Measurements from ENCODE around the gene NDST4. TPM values are rescaled to one million over a fixed set of nuclear protein-coding genes. Genes with fewer than 3 reads are reported as not detected.

NDST4 gene
- total and polyA plus RNA-seq, 2 of the 13 experiments (the other 11 are each of a cell fraction or from before 2014, with no cell fraction given) = not detected

DNA sequence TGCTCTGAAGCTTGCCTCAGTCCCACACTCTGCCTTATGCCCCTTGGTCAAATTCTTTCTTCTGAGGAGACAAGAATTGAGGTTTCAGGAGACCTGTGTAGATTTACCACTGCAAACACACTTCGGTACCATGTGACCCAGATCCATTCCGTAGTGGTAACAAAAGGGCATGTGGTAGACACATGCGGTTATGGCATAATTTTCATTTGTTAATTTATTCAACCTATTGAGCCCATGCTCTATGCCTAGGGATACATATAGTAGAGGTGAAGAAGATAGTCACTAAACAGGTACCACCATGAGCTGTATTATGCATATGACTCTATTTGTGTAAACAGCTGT lies 190.9 kb downstream of the NDST4 start:
- no TSS peak for BruUV-seq (replicated peaks)
- H3K36me3 ChIP-seq (replicated peaks in 1 of 2; ENCODE audit: control insufficient read depth in 1 of 2, insufficient read depth in 2 of 2, low read length in 2 of 2) = no peaks in the 10 kb centered on the region
- no peaks in the 10 kb centered on the region for H3K9me3 ChIP-seq (ENCODE audit: low read length)
- WGBS (ENCODE audit: low lambda C conversion rate) = 50% methylated on average over 3 of the region's 3 CpGs
- H3K4me3 ChIP-seq (replicated peaks in 1 of 3; ENCODE audit: insufficient read depth in 1 of 3, low read depth in 2 of 3, low read length in 3 of 3) = no peak overlapping the region
- 0 out of 2 replicates have a peak, but pooled peaks cover 9% of the 10 kb centered on the region for H3K4me1 ChIP-seq (ENCODE audit: insufficient read depth, low read length)
- H4K20me1 ChIP-seq (ENCODE audit: insufficient read depth, low read length) = no peaks in the 10 kb centered on the region
- in situ Hi-C loops (cut with HindIII; ENCODE audit: extremely low pct_ligation_motif_present, low pct_unique_long_range_greater_than_20kb) = no loop called here
- peak; percentile 29 for ATAC-seq
- no peak overlapping the region for H3K9ac ChIP-seq (ENCODE audit: insufficient read depth, low read depth, low read length)
- H3K4me2 ChIP-seq (ENCODE audit: low read depth, low read length) = no peak overlapping the region
- H3K27me3 ChIP-seq (ENCODE audit: control insufficient read depth in 1 of 2, insufficient read depth in 2 of 2, low read length in 2 of 2) = no peaks in the 10 kb centered on the region; a peak in 1 of 5 replicates
- no peak for FAIRE-seq
- no peaks in the 10 kb centered on the region for H3K79me2 ChIP-seq (ENCODE audit: insufficient read depth, low read length)
- H3K27ac ChIP-seq (ENCODE audit: extremely low read length, insufficient read depth, low read length) = no peak overlapping the region
- TF ChIP-seq ZNF232 (CRISPR knock-in tag; IDR thresholded peaks at IDR 0.05; ENCODE audit: borderline replicate concordance) (no peak), BORCS8-MEF2B (CRISPR knock-in tag; IDR thresholded peaks at IDR 0.05) (no peak), ZNF564 (CRISPR knock-in tag; IDR thresholded peaks at IDR 0.05) (no peak)
- TF ChIP-seq, protein P1, sequence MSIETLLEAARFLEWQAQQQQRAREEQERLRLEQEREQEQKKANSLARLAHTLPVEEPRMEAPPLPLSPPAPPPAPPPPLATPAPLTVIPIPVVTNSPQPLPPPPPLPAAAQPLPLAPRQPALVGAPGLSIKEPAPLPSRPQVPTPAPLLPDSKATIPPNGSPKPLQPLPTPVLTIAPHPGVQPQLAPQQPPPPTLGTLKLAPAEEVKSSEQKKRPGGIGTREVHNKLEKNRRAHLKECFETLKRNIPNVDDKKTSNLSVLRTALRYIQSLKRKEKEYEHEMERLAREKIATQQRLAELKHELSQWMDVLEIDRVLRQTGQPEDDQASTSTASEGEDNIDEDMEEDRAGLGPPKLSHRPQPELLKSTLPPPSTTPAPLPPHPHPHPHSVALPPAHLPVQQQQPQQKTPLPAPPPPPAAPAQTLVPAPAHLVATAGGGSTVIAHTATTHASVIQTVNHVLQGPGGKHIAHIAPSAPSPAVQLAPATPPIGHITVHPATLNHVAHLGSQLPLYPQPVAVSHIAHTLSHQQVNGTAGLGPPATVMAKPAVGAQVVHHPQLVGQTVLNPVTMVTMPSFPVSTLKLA (IDR thresholded peaks at IDR 0.05) = 0 out of 2 replicates have a peak, but pooled peaks have one; percentile 6
- intact Hi-C loops (cut with micrococcal nuclease; ENCODE audit: unreplicated experiment) = no loop called here
- POLR2A ChIA-PET = no interaction called here
- H2AFZ ChIP-seq (ENCODE audit: low read length) = no peak overlapping the region
- no peak for DNase-seq (ENCODE audit: low spot score)
- CTCF ChIA-PET (ENCODE audit: low intra/inter-chr PET ratio, low total read pairs) = no interaction called here

DNA sequence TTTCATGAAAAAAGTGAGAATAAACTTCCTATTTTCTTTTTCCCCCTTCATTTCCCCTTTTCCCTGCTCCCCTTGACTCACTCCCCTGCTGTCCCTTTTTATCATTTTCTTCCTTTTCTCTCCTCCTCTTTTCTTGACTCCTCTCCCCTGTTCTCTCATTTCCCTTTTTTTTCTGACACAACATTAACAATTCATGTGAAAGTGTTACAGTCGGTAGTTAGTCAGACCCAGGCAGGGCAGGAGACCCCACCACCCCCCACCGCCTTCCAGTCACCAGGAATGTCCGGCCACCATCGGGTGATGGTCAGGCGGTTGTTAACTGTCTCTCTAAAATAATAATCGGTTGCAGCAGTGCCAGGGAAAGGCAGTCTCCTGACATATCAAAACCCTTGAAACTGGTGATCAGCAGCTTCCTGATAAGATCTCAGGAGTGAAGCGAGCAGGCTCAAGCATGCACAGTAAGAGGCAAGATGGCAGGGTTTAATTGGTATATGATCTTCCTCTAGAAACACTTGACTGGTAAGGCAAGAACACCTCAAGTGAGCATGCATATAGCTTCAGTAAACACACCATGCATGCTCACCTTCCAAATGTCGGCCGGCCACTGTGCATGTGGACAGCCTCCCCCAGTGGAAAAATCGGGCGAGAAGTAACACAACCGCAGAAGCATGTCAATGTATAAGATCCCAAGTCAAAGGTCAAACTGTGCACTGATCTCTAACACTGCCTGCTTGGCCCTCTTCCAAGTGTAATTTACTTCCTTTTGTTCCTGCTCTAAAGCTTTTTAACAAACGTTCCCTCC lies 191.4 kb downstream of the NDST4 start:
- intact Hi-C loops (cut with micrococcal nuclease; ENCODE audit: unreplicated experiment) (no loop called here), in situ Hi-C loops (cut with HindIII; ENCODE audit: extremely low pct_ligation_motif_present, low pct_unique_long_range_greater_than_20kb) (no loop called here)
- ChIA-PET POLR2A (no interaction called here), CTCF (ENCODE audit: low intra/inter-chr PET ratio, low total read pairs) (no interaction called here)
- Histone ChIP-seq H3K9me3 (ENCODE audit: low read length) (no peaks in the 10 kb centered on the region), H4K20me1 (ENCODE audit: insufficient read depth, low read length) (no peaks in the 10 kb centered on the region), H3K9ac (ENCODE audit: insufficient read depth, low read depth, low read length) (no peak overlapping the region), H3K4me3 (replicated peaks in 1 of 3; ENCODE audit: insufficient read depth in 1 of 3, low read depth in 2 of 3, low read length in 3 of 3) (no peak overlapping the region), H3K27ac (ENCODE audit: extremely low read length, insufficient read depth, low read length) (no peak overlapping the region), H2AFZ (ENCODE audit: low read length) (no peak overlapping the region), H3K36me3 (replicated peaks in 1 of 2; ENCODE audit: control insufficient read depth in 1 of 2, insufficient read depth in 2 of 2, low read length in 2 of 2) (no peaks in the 10 kb centered on the region), H3K27me3 (ENCODE audit: control insufficient read depth in 1 of 2, insufficient read depth in 2 of 2, low read length in 2 of 2) (no peaks in the 10 kb centered on the region; a peak in 1 of 5 replicates), H3K4me1 (ENCODE audit: insufficient read depth, low read length) (0 out of 2 replicates have a peak, but pooled peaks cover 9% of the 10 kb centered on the region), H3K4me2 (ENCODE audit: low read depth, low read length) (no peak overlapping the region), H3K79me2 (ENCODE audit: insufficient read depth, low read length) (no peaks in the 10 kb centered on the region)
- DNase-seq (ENCODE audit: low spot score) = peak; percentile 1
- WGBS (ENCODE audit: low lambda C conversion rate) = 34% methylated on average over 12 of the region's 13 CpGs
- peak; percentile 63 for ATAC-seq
- BruUV-seq (replicated peaks) = no TSS peak
- no peak for FAIRE-seq
- TF ChIP-seq PHF20 (CRISPR knock-in tag; IDR thresholded peaks at IDR 0.05) (no peak), NR2C2 (CRISPR knock-in tag; IDR thresholded peaks at IDR 0.05; ENCODE audit: borderline replicate concordance) (peak; percentile 34; the same call in 1 of the 2 replicates), MEF2D (CRISPR knock-in tag; IDR thresholded peaks at IDR 0.05) (no peak)
- TF ChIP-seq, protein P2, sequence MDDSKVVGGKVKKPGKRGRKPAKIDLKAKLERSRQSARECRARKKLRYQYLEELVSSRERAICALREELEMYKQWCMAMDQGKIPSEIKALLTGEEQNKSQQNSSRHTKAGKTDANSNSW (CRISPR knock-in tag; IDR thresholded peaks at IDR 0.05; ENCODE audit: borderline replicate concordance) = no peak
- TF ChIP-seq, protein P3, sequence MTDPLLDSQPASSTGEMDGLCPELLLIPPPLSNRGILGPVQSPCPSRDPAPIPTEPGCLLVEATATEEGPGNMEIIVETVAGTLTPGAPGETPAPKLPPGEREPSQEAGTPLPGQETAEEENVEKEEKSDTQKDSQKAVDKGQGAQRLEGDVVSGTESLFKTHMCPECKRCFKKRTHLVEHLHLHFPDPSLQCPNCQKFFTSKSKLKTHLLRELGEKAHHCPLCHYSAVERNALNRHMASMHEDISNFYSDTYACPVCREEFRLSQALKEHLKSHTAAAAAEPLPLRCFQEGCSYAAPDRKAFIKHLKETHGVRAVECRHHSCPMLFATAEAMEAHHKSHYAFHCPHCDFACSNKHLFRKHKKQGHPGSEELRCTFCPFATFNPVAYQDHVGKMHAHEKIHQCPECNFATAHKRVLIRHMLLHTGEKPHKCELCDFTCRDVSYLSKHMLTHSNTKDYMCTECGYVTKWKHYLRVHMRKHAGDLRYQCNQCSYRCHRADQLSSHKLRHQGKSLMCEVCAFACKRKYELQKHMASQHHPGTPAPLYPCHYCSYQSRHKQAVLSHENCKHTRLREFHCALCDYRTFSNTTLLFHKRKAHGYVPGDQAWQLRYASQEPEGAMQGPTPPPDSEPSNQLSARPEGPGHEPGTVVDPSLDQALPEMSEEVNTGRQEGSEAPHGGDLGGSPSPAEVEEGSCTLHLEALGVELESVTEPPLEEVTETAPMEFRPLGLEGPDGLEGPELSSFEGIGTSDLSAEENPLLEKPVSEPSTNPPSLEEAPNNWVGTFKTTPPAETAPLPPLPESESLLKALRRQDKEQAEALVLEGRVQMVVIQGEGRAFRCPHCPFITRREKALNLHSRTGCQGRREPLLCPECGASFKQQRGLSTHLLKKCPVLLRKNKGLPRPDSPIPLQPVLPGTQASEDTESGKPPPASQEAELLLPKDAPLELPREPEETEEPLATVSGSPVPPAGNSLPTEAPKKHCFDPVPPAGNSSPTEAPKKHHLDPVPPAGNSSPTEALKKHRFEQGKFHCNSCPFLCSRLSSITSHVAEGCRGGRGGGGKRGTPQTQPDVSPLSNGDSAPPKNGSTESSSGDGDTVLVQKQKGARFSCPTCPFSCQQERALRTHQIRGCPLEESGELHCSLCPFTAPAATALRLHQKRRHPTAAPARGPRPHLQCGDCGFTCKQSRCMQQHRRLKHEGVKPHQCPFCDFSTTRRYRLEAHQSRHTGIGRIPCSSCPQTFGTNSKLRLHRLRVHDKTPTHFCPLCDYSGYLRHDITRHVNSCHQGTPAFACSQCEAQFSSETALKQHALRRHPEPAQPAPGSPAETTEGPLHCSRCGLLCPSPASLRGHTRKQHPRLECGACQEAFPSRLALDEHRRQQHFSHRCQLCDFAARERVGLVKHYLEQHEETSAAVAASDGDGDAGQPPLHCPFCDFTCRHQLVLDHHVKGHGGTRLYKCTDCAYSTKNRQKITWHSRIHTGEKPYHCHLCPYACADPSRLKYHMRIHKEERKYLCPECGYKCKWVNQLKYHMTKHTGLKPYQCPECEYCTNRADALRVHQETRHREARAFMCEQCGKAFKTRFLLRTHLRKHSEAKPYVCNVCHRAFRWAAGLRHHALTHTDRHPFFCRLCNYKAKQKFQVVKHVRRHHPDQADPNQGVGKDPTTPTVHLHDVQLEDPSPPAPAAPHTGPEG (CRISPR knock-in tag; IDR thresholded peaks at IDR 0.05) = no peak
